Endothelial cell of umbilical vein (primary cell): ENCODE data around the gene CGRRF1. TPM values are rescaled to one million over a fixed set of nuclear protein-coding genes. Genes with fewer than 3 reads are reported as not detected.

Experiments
- BruUV-seq: library from RNA; stranded (reverse); fragments of 400-500 nt; replicated peaks from 2 replicates; lab custom pipeline; 2021; lab: Mats Ljungman, UMichigan
- CTCF ChIA-PET: fragments of 300-600, 350-600 bp; sonication (Branson Sonifier 250); formaldehyde crosslinking; loops from one replicate; lab custom pipeline; 2021; ENCODE audit warnings: antibody characterized with exemption, inconsistent platforms; lab: Charles Lee
- POLR2A ChIA-PET: fragments of 300-600, 350-600 bp; sonication (Branson Sonifier 250); formaldehyde crosslinking; loops from one replicate; lab custom pipeline; 2021; ENCODE audit warnings: antibody characterized with exemption, inconsistent platforms; lab: Charles Lee
- DNase-seq: peaks from one replicate; pipeline ENCODE4 v3.0.0-alpha.2; 2011; ENCODE audit warnings: low read depth, low spot score
- FAIRE-seq: peaks from 2 replicates; lab custom pipeline; 2011; peaks lifted over from hg19 to GRCh38; lab: Jason Lieb, UNC
- H2AFZ ChIP-seq: 2 replicates; pipeline ENCODE4 v1.6.0; 2012; ENCODE audit warnings: low read depth, low read length, control low read depth, inconsistent platforms
- H3K27ac ChIP-seq: 2 replicates; pipeline ENCODE4 v1.5.1; 2011; ENCODE audit warnings: low read depth, mild to moderate bottlenecking, control low read depth, low read length, moderate library complexity; ENCODE audit not compliant: insufficient read depth
- H3K27me3 ChIP-seq, 2 experiments: 2 replicates each; pipeline versions ENCODE4 v1.6.0 to v1.6.1; 2011; ENCODE audit warnings: low read length in 2 of 2, mixed read lengths in 1 of 2; ENCODE audit not compliant: control insufficient read depth in 2 of 2, insufficient read depth in 2 of 2
- H3K36me3 ChIP-seq, 2 experiments: 2 replicates in 1 of 2; 3 replicates in 1 of 2; pipeline ENCODE4 v1.5.1; 2011; ENCODE audit warnings: low read length in 2 of 2, mild to moderate bottlenecking in 1 of 2, moderate library complexity in 1 of 2; ENCODE audit not compliant: control insufficient read depth in 2 of 2, insufficient read depth in 2 of 2; ENCODE audit errors: extremely low read depth in 1 of 2
- H3K4me1 ChIP-seq: 3 replicates; pipeline ENCODE4 v1.5.1; 2011; ENCODE audit warnings: mild to moderate bottlenecking, low read length; ENCODE audit not compliant: control insufficient read depth, insufficient read depth; ENCODE audit errors: extremely low read depth
- H3K4me2 ChIP-seq: 2 replicates; pipeline ENCODE4 v1.6.1; 2011; ENCODE audit warnings: low read length, control low read depth, mixed read lengths; ENCODE audit not compliant: insufficient read depth
- H3K4me3 ChIP-seq, 3 experiments: fragments of 200-600 bp in 1 of 3; sonication (generic), shearing (Covaris generic) in 1 of 3; replicated peaks in 1 of 3; 2 replicates each; pipeline ENCODE4 v1.5.1; 2011 to 2016; ENCODE audit warnings: control low read depth in 3 of 3, low read length in 3 of 3, mild to moderate bottlenecking in 2 of 3, inconsistent platforms in 1 of 3, low read depth in 1 of 3, moderate library complexity in 1 of 3; ENCODE audit not compliant: insufficient read depth in 1 of 3
- H3K79me2 ChIP-seq: 2 replicates; pipeline ENCODE4 v1.6.0; 2012; ENCODE audit warnings: low read length, inconsistent platforms; ENCODE audit not compliant: control insufficient read depth, insufficient read depth
- H3K9ac ChIP-seq: replicated peaks from 2 replicates; pipeline ENCODE3; 2011; ENCODE audit warnings: low read length, control low read depth; ENCODE audit not compliant: insufficient read depth; ENCODE audit errors: extremely low read depth
- H3K9me1 ChIP-seq: replicated peaks from 3 replicates; pipeline ENCODE4 v1.6.0; 2011; ENCODE audit warnings: mild to moderate bottlenecking, low read length; ENCODE audit not compliant: control insufficient read depth, insufficient read depth; ENCODE audit errors: extremely low read depth
- H3K9me3 ChIP-seq: replicated peaks from 2 replicates; pipeline ENCODE4 v1.5.1; 2012; ENCODE audit warnings: low read length, inconsistent platforms; ENCODE audit not compliant: control insufficient read depth, insufficient read depth
- H4K20me1 ChIP-seq: replicated peaks from 2 replicates; pipeline ENCODE3; 2011; ENCODE audit warnings: mild to moderate bottlenecking, low read length; ENCODE audit not compliant: control insufficient read depth, insufficient read depth; ENCODE audit errors: extremely low read depth
- EZH2 ChIP-seq: IDR thresholded peaks from 2 replicates; pipeline ENCODE4 v1.6.1; 2012; ENCODE audit warnings: borderline replicate concordance, low read depth, mild to moderate bottlenecking, moderate library complexity, low read length, inconsistent platforms; ENCODE audit not compliant: severe bottlenecking
- FOS ChIP-seq: IDR thresholded peaks from 2 replicates; pipeline ENCODE4 v1.6.1; 2011; ENCODE audit warnings: mild to moderate bottlenecking, low read length, moderate library complexity, borderline replicate concordance; ENCODE audit not compliant: insufficient read depth
- GATA2 ChIP-seq: IDR thresholded peaks from 2 replicates; pipeline ENCODE4 v1.7.0; 2011; ENCODE audit warnings: low read depth, mild to moderate bottlenecking, moderate library complexity, mixed read lengths, low read length; ENCODE audit not compliant: insufficient read length, insufficient read depth
- JUN ChIP-seq: IDR thresholded peaks from 2 replicates; pipeline ENCODE4 v1.6.1; 2011; ENCODE audit warnings: borderline replicate concordance, low read depth; ENCODE audit not compliant: insufficient read length, insufficient read depth
- MAX ChIP-seq: IDR thresholded peaks from 2 replicates; pipeline ENCODE4 v1.6.1; 2011; ENCODE audit not compliant: insufficient read depth, insufficient read length
- MYC ChIP-seq: IDR thresholded peaks from one replicate; pipeline ENCODE4 v1.6.1; 2011; ENCODE audit warnings: mild to moderate bottlenecking, low read depth, low read length
- POLR2A ChIP-seq: IDR thresholded peaks from 2 replicates; pipeline ENCODE4 v1.6.1; 2012; ENCODE audit warnings: low read depth, mild to moderate bottlenecking, control low read depth, low read length
- POLR2AphosphoS5 ChIP-seq: IDR thresholded peaks from 2 replicates; pipeline ENCODE4 v1.6.1; 2012; ENCODE audit warnings: low read depth, mild to moderate bottlenecking, control low read depth, low read length, moderate library complexity; ENCODE audit not compliant: insufficient read depth
- dilution Hi-C: fragments of 300-500 bp; cut with MboI; formaldehyde crosslinking; loops from one replicate; pipeline ENCODE4 v1.15.0; 2019; ENCODE audit warnings: low sequenced_read_pairs; ENCODE audit not compliant: extremely low pct_ligation_motif_present
- intact Hi-C: fragments of 100-400 bp; cut with micrococcal nuclease; formaldehyde crosslinking; loops from one replicate; pipeline ENCODE4 v1.10.0; 2022
- polyA plus RNA-seq, 4 experiments: library from polyadenylated mRNA; depleted of rRNA in 3 of 4; stranded (reverse) in 3 of 4; unstranded in 1 of 4; fragments of >200 nt; gene quantifications; 2 replicates each; pipeline versions ENCODE4 v1.2.1 to v1.2.3, GENCODE V29; 2011 to 2012; ENCODE audit warnings: missing spikeins in 1 of 4
- total RNA-seq: library from RNA; stranded (reverse); gene quantifications from 2 replicates; pipeline ENCODE4 v1.2.3, GENCODE V29; 2021
- TF ChIP-seq, protein P1 (sequence below), 2 donors: IDR thresholded peaks; 1 replicate in 1 of 2; 2 replicates in 1 of 2; pipeline ENCODE4 v1.5.1; 2011; ENCODE audit warnings: low read length in 2 of 2, mild to moderate bottlenecking in 2 of 2, moderate library complexity in 2 of 2, control low read depth in 1 of 2, inconsistent platforms in 1 of 2, low read depth in 1 of 2; ENCODE audit not compliant: insufficient read depth in 1 of 2; ENCODE audit errors: extremely low read depth in 1 of 2

Gene CGRRF1
- total and polyA plus RNA-seq, 2 donors (not counting 3 experiments of a cell fraction or from before 2014, with no cell fraction given), result 6.6 to 15.7 TPM

- no peaks in the 10 kb centered on the region for H3K9me3 ChIP-seq
- dilution Hi-C loops (no loop called here), intact Hi-C loops (no loop called here)
- BruUV-seq, result no TSS peak
- H4K20me1 ChIP-seq, result no peaks in the 10 kb centered on the region
- no peak overlapping the region for H3K4me3 ChIP-seq
- no peaks in the 10 kb centered on the region for H3K9me1 ChIP-seq
- TF ChIP-seq FOS, result no peak
- TF ChIP-seq GATA2, result no peak
- H3K9ac ChIP-seq, result no peak overlapping the region
- H2AFZ ChIP-seq, result no peak overlapping the region
- peaks cover 97% of the 10 kb centered on the region for H3K79me2 ChIP-seq
- DNase-seq (no peak), FAIRE-seq (no peak)
- no peaks in the 10 kb centered on the region for H3K27me3 ChIP-seq
- peaks cover 37% of the 10 kb centered on the region for H3K4me1 ChIP-seq
- CTCF ChIA-PET, result interaction anchor here (1.2 to 1.9 kb wide), 5 partner anchors 10 to 199 kb away, joined by 4 to 13 read pairs (median 5); no protein-coding TSS in a partner anchor
- POLR2A ChIA-PET, result interaction anchor here (0.6 to 1.2 kb wide), 4 partner anchors 50 to 103 kb away, joined by 3 read pairs; no protein-coding TSS in a partner anchor
- H3K27ac ChIP-seq, result no peak overlapping the region
- no peak overlapping the region for H3K4me2 ChIP-seq
- H3K36me3 ChIP-seq, result peaks cover 4 to 6% of the 10 kb centered on the region in 2 experiments
These were observed 64.8 kb downstream of the CGRRF1 start for GRCh38 chr14:54574528-54574927.

DNA sequence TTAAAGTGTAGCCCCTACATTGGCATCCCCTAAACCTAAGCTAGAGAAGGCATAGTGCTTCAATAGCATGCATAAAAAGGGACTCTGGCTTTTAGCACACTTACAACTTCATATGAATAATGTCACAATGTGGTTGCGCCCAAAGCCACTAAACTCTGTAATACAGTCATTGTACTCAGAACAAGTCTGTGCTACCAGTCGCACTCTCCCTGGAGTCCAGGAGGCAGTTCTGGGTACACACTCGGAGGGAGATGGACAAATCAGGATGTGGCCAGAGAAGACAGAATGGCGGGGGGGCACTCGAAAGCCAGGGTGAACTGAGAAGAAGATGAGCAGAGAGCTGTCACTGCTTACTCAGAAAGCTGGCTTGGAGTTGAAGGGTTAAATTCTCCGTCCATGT lies 67.8 kb downstream of the CGRRF1 start:
- intact Hi-C loops (no loop called here), dilution Hi-C loops (no loop called here)
- H3K27me3 ChIP-seq, result no peaks in the 10 kb centered on the region
- no peak for FAIRE-seq
- ChIA-PET POLR2A (interaction anchor here (0.7 to 1.3 kb wide), 3 partner anchors 10 to 77 kb away, joined by 3 read pairs; partner anchors contain the start of gene SAMD4A), CTCF (interaction anchor here (0.7 to 1.8 kb wide), 4 partner anchors 11 to 114 kb away, joined by 3 to 9 read pairs (median 4); partner anchors contain the start of gene SAMD4A)
- no peaks in the 10 kb centered on the region for H3K9me3 ChIP-seq
- peaks cover 91% of the 10 kb centered on the region for H3K79me2 ChIP-seq
- H3K4me2 ChIP-seq, result no peak overlapping the region
- no peak overlapping the region for H3K4me3 ChIP-seq
- no peak for TF ChIP-seq EZH2
- no peak for TF ChIP-seq POLR2A
- TF ChIP-seq MAX, result no peak
- TF ChIP-seq JUN, result no peak
- no peak for TF ChIP-seq GATA2
- no peak for TF ChIP-seq POLR2AphosphoS5
- TF ChIP-seq, protein P1, sequence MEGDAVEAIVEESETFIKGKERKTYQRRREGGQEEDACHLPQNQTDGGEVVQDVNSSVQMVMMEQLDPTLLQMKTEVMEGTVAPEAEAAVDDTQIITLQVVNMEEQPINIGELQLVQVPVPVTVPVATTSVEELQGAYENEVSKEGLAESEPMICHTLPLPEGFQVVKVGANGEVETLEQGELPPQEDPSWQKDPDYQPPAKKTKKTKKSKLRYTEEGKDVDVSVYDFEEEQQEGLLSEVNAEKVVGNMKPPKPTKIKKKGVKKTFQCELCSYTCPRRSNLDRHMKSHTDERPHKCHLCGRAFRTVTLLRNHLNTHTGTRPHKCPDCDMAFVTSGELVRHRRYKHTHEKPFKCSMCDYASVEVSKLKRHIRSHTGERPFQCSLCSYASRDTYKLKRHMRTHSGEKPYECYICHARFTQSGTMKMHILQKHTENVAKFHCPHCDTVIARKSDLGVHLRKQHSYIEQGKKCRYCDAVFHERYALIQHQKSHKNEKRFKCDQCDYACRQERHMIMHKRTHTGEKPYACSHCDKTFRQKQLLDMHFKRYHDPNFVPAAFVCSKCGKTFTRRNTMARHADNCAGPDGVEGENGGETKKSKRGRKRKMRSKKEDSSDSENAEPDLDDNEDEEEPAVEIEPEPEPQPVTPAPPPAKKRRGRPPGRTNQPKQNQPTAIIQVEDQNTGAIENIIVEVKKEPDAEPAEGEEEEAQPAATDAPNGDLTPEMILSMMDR (IDR thresholded peaks at IDR 0.05; ENCODE audit: extremely low read depth in 1 of 2, insufficient read depth in 1 of 2, low read depth in 1 of 2, low read length in 2 of 2), result no peak
- no peak for TF ChIP-seq FOS
- TF ChIP-seq MYC, result no peak
- no peaks in the 10 kb centered on the region for H4K20me1 ChIP-seq
- no peaks in the 10 kb centered on the region for H3K9me1 ChIP-seq
- H3K36me3 ChIP-seq, result peaks cover 7 to 9% of the 10 kb centered on the region in 2 experiments
- no TSS peak for BruUV-seq
- H3K4me1 ChIP-seq, result peaks cover 18% of the 10 kb centered on the region
- no peak overlapping the region for H2AFZ ChIP-seq
- no peak overlapping the region for H3K9ac ChIP-seq
- H3K27ac ChIP-seq, result no peak overlapping the region
- no peak for DNase-seq
